ENCODE data around the gene ZNF410.
A peak's percentile ranks its signal among the peaks of the same experiment; 100 is the strongest.

Gene ZNF410

DNA sequence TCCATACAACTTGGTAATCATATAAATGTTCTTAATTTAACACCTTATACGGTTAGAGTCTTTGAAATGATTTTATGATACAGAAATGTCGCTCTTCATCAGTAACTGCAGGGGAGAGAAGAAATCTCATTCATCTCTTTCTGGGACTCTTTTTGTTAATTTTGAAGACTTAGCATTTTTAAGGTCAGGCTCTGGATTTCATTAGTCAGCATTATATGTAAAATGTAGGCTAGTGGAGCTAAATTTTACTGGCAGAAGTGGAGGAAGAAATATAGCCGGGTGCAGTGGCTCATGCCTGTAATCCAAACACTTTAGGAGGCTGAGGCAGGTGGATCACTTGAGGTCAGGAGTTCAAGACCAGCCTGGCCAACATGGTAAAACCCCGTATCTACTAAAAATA, 39.7 kb upstream of the ZNF410 start:
- no peak overlapping the region for H3K27ac ChIP-seq
- H3K4me3 ChIP-seq (ENCODE audit: low read depth, low read length) = no peak overlapping the region
- TF ChIP-seq, protein P1, sequence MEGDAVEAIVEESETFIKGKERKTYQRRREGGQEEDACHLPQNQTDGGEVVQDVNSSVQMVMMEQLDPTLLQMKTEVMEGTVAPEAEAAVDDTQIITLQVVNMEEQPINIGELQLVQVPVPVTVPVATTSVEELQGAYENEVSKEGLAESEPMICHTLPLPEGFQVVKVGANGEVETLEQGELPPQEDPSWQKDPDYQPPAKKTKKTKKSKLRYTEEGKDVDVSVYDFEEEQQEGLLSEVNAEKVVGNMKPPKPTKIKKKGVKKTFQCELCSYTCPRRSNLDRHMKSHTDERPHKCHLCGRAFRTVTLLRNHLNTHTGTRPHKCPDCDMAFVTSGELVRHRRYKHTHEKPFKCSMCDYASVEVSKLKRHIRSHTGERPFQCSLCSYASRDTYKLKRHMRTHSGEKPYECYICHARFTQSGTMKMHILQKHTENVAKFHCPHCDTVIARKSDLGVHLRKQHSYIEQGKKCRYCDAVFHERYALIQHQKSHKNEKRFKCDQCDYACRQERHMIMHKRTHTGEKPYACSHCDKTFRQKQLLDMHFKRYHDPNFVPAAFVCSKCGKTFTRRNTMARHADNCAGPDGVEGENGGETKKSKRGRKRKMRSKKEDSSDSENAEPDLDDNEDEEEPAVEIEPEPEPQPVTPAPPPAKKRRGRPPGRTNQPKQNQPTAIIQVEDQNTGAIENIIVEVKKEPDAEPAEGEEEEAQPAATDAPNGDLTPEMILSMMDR (IDR thresholded peaks at IDR 0.05; ENCODE audit: low read depth, low read length, missing control alignments) = no peak
- in situ Hi-C loops (cut with HindIII; ENCODE audit: low pct_ligation_motif_present, low sequenced_read_pairs) = no loop called here
- H3K27me3 ChIP-seq (replicated peaks) = no peaks in the 10 kb centered on the region
- DNase-seq = no peak
- H3K36me3 ChIP-seq (replicated peaks) = no peaks in the 10 kb centered on the region

DNA sequence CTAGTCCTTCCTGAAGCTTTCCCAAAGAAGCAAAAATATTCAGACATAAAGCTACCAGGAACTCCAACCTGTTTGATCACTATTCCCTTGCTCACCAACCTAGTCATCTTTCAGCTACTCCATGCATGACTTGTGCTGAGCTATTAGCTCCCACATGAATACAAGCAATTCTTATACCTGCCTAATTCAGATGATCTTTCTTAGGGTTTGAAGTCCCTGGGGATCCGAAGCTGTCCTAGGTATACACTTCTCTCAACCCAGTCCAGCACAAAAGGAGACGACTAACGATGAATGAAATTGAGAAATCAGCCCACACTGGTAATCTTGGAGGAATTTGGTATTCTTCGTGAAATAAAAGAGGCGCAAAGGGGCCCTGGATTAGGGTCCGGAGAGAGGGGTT, 35.7 kb upstream of the ZNF410 start:
- in situ Hi-C loops (cut with HindIII; ENCODE audit: low pct_ligation_motif_present, low sequenced_read_pairs) = no loop called here
- H3K4me3 ChIP-seq (ENCODE audit: low read depth, low read length) = peak overlapping the region; percentile 71
- DNase-seq = no peak

DNA sequence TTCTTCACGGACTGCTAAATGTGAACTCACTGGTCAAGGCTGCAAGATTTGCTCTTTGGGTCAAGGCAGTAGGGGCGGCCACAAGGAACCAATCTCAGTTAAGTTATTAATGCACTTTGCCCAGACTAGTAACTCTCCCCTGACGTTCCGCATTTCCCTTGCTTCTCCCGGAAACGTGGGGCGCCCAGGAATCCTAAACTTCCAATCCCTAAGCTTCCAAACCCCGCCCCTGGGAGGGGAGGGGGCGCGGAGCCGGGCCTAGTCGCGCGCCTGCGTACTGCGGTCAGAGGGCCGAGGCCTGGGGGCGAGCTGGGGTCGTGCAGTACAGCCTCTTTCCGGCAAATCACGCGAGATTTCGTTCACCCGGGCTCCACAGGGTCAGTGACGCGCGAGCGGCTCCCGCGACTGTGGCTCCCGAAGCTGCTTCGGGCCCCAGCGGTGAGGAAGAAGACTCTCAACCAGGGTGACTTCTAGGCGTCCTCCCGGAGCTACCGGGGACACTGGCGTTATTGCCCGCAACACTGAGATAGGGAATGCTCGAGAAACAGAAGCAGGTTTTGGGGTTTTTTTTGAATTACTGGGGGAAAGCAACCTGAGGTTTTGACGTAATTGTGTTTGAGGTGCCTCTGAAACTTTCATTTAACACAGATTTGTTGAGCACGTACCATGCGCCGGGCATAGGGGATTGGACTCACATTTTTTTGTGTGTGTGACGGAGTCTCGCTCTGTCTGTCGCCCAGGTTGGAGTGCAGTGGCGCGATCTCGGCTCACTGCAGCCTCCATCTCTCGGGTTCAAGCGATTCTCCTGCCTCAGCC, 34.9 kb upstream of the ZNF410 start, which contains the start of gene PTGR2:
TSS of gene PTGR2 (plus strand) at position 265 of the 816 bp plus-strand sequence. CDS start 7,032 bp downstream, outside the sequence.
- peak; percentile 93 for DNase-seq
- Histone ChIP-seq H3K36me3 (replicated peaks) (no peaks in the 10 kb centered on the region), H3K27me3 (replicated peaks) (no peaks in the 10 kb centered on the region), H3K27ac (peak within 1 kb of the TSS; percentile 85), H3K4me3 (ENCODE audit: low read depth, low read length) (peak within 1 kb of the TSS; percentile 71)
- TF ChIP-seq, protein P1 (IDR thresholded peaks at IDR 0.05; ENCODE audit: low read depth, low read length, missing control alignments) = peak; percentile 20
- in situ Hi-C loops (cut with HindIII; ENCODE audit: low pct_ligation_motif_present, low sequenced_read_pairs) = no loop called here

More for the DNA sequence above, 35.7 kb upstream of the ZNF410 start:
- H3K36me3 ChIP-seq (replicated peaks) = no peaks in the 10 kb centered on the region
- peak overlapping the region; percentile 85 for H3K27ac ChIP-seq
- H3K27me3 ChIP-seq (replicated peaks) = no peaks in the 10 kb centered on the region
- TF ChIP-seq, protein P1 (IDR thresholded peaks at IDR 0.05; ENCODE audit: low read depth, low read length, missing control alignments) = no peak

DNA sequence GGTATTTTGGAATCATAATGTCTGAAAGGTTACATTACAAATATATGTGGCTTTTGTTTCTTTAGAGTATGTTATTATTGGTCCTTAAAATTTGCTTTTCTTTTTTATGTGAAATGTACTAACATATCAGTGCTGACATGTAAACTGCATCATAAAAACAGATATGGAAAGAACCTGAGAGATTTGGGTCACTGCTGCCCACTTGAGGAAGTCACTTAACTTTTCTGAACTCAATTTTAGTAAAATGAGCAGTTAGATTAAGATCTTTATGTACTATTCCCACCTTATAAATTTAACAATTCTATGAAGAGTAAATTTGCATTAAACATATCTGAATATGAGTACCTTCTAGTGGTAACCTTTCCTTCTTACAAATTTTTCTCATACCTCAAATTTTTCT, 27.5 kb upstream of the ZNF410 start:
- Histone ChIP-seq H3K27ac (no peak overlapping the region), H3K4me3 (ENCODE audit: low read depth, low read length) (no peak overlapping the region), H3K27me3 (replicated peaks) (no peaks in the 10 kb centered on the region), H3K36me3 (replicated peaks) (no peaks in the 10 kb centered on the region)
- TF ChIP-seq, protein P1 (IDR thresholded peaks at IDR 0.05; ENCODE audit: low read depth, low read length, missing control alignments) = no peak
- no peak for DNase-seq
- in situ Hi-C loops (cut with HindIII; ENCODE audit: low pct_ligation_motif_present, low sequenced_read_pairs) = no loop called here

DNA sequence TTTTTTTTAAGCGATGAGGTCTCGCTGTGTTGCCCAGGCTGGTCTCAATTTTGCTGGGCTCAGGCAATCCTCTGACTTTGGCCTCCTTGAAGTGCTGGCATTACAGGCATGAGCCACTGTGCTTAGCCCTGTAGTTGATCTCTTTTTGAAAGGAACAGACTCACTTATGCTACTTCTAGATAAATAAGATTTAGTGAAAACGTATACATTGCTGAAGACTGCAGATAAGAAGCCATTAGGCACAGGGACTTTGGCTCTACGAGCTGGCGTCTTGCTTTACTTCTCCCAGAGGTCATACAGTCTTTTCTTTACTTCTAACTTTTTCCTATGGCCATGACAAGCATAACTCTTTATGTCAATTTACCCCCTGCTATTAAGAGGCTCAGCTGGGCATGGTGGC, 25.6 kb upstream of the ZNF410 start:
- in situ Hi-C loops (cut with HindIII; ENCODE audit: low pct_ligation_motif_present, low sequenced_read_pairs) = no loop called here
- H3K27ac ChIP-seq = no peak overlapping the region
- TF ChIP-seq, protein P1 (IDR thresholded peaks at IDR 0.05; ENCODE audit: low read depth, low read length, missing control alignments) = no peak
- DNase-seq = no peak
- no peaks in the 10 kb centered on the region for H3K36me3 ChIP-seq (replicated peaks)
- no peak overlapping the region for H3K4me3 ChIP-seq (ENCODE audit: low read depth, low read length)
- H3K27me3 ChIP-seq (replicated peaks) = no peaks in the 10 kb centered on the region

Data from brain microvascular endothelial cell (primary cell).